GM23338 (cell line): Measurements from ENCODE around the gene MARCHF3. TPM values are rescaled to one million over a fixed set of nuclear protein-coding genes. Genes with fewer than 3 reads are reported as not detected.

ENCODE experiments used
- ATAC-seq: fragments of 200-7000 bp; cut with Tn5 transposase; 3 replicates; pipeline ENCODE4 v1.9.1; 2020
- DNase-seq: peaks from one replicate; pipeline ENCODE4 v3.0.0-alpha.2; 2015; ENCODE audit warnings: low spot score
- H2AFZ ChIP-seq: fragments of 200-600 bp; sonication (generic); 2 replicates; pipeline ENCODE4 v1.8.0; 2016; ENCODE audit warnings: antibody characterized with exemption, mild to moderate bottlenecking, moderate library complexity
- H3F3A ChIP-seq: fragments of 200-600 bp; sonication (generic); replicated peaks from 2 replicates; pipeline ENCODE4 v1.8.0; 2017; ENCODE audit warnings: antibody characterized with exemption, mixed run types, low read depth
- H3K27ac ChIP-seq: fragments of 200-600 bp; sonication (generic); 2 replicates; pipeline ENCODE4 v1.6.1; 2016; ENCODE audit warnings: low read depth
- H3K27me3 ChIP-seq: fragments of 200-600 bp; sonication (generic); 2 replicates; pipeline ENCODE4 v1.8.0; 2016; ENCODE audit warnings: mild to moderate bottlenecking, mixed run types, moderate library complexity; ENCODE audit not compliant: insufficient read depth
- H3K36me3 ChIP-seq: fragments of 200-600 bp; sonication (generic); 2 replicates; pipeline ENCODE4 v1.8.0; 2016; ENCODE audit warnings: mild to moderate bottlenecking; ENCODE audit not compliant: insufficient read depth
- H3K4me1 ChIP-seq: fragments of 200-600 bp; sonication (generic); 2 replicates; pipeline ENCODE4 v1.8.0; 2016; ENCODE audit warnings: mild to moderate bottlenecking, moderate library complexity; ENCODE audit not compliant: insufficient read depth
- H3K4me2 ChIP-seq: fragments of 200-600 bp; sonication (generic); 2 replicates; pipeline ENCODE4 v1.7.1; 2017; ENCODE audit warnings: mixed run types
- H3K4me3 ChIP-seq: fragments of 200-600 bp; sonication (generic); 2 replicates; pipeline ENCODE4 v1.6.1; 2016; ENCODE audit warnings: mixed run types
- H3K79me2 ChIP-seq: fragments of 200-600 bp; sonication (generic); replicated peaks from 2 replicates; pipeline ENCODE4 v1.8.0; 2017; ENCODE audit warnings: mild to moderate bottlenecking; ENCODE audit not compliant: insufficient read depth
- H3K9me2 ChIP-seq: fragments of 200-600 bp; sonication (generic); 2 replicates; pipeline ENCODE4 v1.8.0; 2017; ENCODE audit not compliant: insufficient read depth
- H4K20me1 ChIP-seq: fragments of 200-600 bp; sonication (generic); replicated peaks from 2 replicates; pipeline ENCODE4 v1.8.0; 2017; ENCODE audit warnings: mild to moderate bottlenecking; ENCODE audit not compliant: insufficient read depth
- H3K27ac Mint-ChIP-seq: 2 replicates; pipeline ENCODE4 v1.8.0; 2020; ENCODE audit warnings: inconsistent platforms, mild to moderate bottlenecking, moderate library complexity, mixed read lengths
- H3K27me3 Mint-ChIP-seq: 3 replicates; pipeline ENCODE4 v1.8.0; 2022; ENCODE audit warnings: low read depth, mild to moderate bottlenecking, moderate library complexity, mixed read lengths, inconsistent platforms; ENCODE audit not compliant: insufficient read depth, poor library complexity
- H3K36me3 Mint-ChIP-seq: 3 replicates; pipeline ENCODE4 v1.8.0; 2021; ENCODE audit warnings: low read depth, mild to moderate bottlenecking, inconsistent platforms, moderate library complexity, mixed read lengths
- H3K4me1 Mint-ChIP-seq: 3 replicates; pipeline ENCODE4 v1.8.0; 2020; ENCODE audit warnings: mild to moderate bottlenecking, inconsistent platforms, mixed read lengths
- H3K4me3 Mint-ChIP-seq: 3 replicates; pipeline ENCODE4 v1.8.0; 2021; ENCODE audit warnings: moderate library complexity, mild to moderate bottlenecking, inconsistent platforms, mixed read lengths
- H3K9me3 Mint-ChIP-seq: 3 replicates; pipeline ENCODE4 v1.8.0; 2020; ENCODE audit warnings: moderate library complexity, mild to moderate bottlenecking, inconsistent platforms, mixed read lengths
- EZH2 ChIP-seq: fragments of 200-600 bp; sonication (generic); IDR thresholded peaks from one replicate; pipeline ENCODE4 v1.8.0; 2017; ENCODE audit warnings: antibody characterized with exemption, mild to moderate bottlenecking, low read depth; ENCODE audit not compliant: unreplicated experiment
- EZH2phosphoT487 ChIP-seq: fragments of 200-600 bp; sonication (generic); IDR thresholded peaks from one replicate; pipeline ENCODE4 v1.8.1; 2018; ENCODE audit warnings: antibody characterized with exemption; ENCODE audit not compliant: unreplicated experiment
- POLR2AphosphoS5 ChIP-seq: IDR thresholded peaks from 2 replicates; pipeline ENCODE4 v1.6.1; 2016; ENCODE audit warnings: antibody characterized with exemption, low read depth
- ZNF114 ChIP-seq: fragments of 250-450 bp; sonication (Bioruptor Pico); IDR thresholded peaks from 2 replicates; pipeline ENCODE4 v1.5.0; 2020; ENCODE audit warnings: mild to moderate bottlenecking, moderate library complexity
- ZNF331 ChIP-seq: fragments of 250-450 bp; sonication (Bioruptor Pico); IDR thresholded peaks from 2 replicates; pipeline ENCODE4 v1.5.0; 2020; ENCODE audit warnings: low read depth, mild to moderate bottlenecking, moderate library complexity
- polyA plus RNA-seq: library from polyadenylated mRNA; unstranded; fragments of >200 nt; fragmentation: Nextera tagmentation; extraction: Ambion mirVana; gene quantifications from 2 replicates; pipeline ENCODE4 v1.2.1, GENCODE V29; 2016
- total RNA-seq: library from RNA; depleted of rRNA; stranded (reverse); fragments of >200 nt; shearing (Covaris generic); gene quantifications from 2 replicates; pipeline ENCODE4 v1.2.3, GENCODE V29; 2014
- TF ChIP-seq, protein P1 (sequence below), 2 experiments: fragments of 200-600 bp in 1 of 2; sonication (generic) in 1 of 2; conservative IDR thresholded peaks; 2 replicates each; pipeline versions ENCODE4 v1.5.1 to v1.6.1; 2016 to 2017; ENCODE audit warnings: antibody characterized with exemption in 2 of 2, low read depth in 2 of 2, mild to moderate bottlenecking in 2 of 2, moderate library complexity in 1 of 2
- TF ChIP-seq, protein P2 (sequence below): fragments of 250-450 bp; sonication (Bioruptor Pico); IDR thresholded peaks from 2 replicates; pipeline ENCODE4 v1.5.0; 2020; ENCODE audit warnings: mild to moderate bottlenecking, moderate library complexity

The MARCHF3 gene
- total and polyA plus RNA-seq, 2 experiments from 2014 or later, result 7.0 to 12.7 TPM

DNA sequence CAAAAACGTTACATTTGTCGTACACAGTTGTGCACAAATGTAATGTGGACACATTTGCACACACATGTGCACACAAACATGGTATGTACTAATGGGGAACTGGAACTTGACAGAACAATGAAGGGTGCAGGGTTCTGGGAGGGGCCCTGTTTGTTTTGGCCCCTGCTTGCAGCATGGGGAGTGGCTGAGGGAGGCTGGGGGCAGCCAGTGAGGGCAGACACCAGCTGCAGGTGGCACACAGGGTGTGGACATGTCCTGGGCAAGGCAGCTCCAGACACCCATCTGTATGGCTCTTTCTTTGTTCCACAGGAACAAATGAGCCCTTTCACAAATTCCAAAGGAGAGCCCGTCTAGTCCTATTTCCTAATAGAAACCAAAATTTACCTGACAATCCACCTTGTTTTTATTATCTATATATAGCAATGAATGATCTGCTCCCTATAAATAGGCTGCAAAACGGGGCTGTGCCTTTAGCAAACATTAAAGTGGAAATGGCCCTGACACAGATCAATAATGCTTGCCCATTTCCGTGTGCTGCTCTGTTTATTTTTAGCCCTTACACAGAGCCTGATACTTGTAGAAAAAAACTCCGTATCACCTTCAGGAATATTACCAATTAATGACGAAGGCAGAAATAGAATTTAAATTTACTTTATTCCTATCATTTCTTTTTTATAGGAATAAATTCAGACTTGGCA is 26.4 kb downstream of the MARCHF3 start:
- no peaks in the 10 kb centered on the region for H3K36me3 ChIP-seq
- H3F3A ChIP-seq, result no peaks in the 10 kb centered on the region
- H3K4me2 ChIP-seq, result no peak overlapping the region
- TF ChIP-seq EZH2phosphoT487 (no peak), ZNF114 (no peak), EZH2 (no peak), ZNF331 (CRISPR knock-in tag) (no peak), POLR2AphosphoS5 (no peak)
- TF ChIP-seq, protein P1, sequence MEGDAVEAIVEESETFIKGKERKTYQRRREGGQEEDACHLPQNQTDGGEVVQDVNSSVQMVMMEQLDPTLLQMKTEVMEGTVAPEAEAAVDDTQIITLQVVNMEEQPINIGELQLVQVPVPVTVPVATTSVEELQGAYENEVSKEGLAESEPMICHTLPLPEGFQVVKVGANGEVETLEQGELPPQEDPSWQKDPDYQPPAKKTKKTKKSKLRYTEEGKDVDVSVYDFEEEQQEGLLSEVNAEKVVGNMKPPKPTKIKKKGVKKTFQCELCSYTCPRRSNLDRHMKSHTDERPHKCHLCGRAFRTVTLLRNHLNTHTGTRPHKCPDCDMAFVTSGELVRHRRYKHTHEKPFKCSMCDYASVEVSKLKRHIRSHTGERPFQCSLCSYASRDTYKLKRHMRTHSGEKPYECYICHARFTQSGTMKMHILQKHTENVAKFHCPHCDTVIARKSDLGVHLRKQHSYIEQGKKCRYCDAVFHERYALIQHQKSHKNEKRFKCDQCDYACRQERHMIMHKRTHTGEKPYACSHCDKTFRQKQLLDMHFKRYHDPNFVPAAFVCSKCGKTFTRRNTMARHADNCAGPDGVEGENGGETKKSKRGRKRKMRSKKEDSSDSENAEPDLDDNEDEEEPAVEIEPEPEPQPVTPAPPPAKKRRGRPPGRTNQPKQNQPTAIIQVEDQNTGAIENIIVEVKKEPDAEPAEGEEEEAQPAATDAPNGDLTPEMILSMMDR (conservative IDR thresholded peaks at IDR 0.05; ENCODE audit: low read depth in 2 of 2), result no peak
- TF ChIP-seq, protein P2, sequence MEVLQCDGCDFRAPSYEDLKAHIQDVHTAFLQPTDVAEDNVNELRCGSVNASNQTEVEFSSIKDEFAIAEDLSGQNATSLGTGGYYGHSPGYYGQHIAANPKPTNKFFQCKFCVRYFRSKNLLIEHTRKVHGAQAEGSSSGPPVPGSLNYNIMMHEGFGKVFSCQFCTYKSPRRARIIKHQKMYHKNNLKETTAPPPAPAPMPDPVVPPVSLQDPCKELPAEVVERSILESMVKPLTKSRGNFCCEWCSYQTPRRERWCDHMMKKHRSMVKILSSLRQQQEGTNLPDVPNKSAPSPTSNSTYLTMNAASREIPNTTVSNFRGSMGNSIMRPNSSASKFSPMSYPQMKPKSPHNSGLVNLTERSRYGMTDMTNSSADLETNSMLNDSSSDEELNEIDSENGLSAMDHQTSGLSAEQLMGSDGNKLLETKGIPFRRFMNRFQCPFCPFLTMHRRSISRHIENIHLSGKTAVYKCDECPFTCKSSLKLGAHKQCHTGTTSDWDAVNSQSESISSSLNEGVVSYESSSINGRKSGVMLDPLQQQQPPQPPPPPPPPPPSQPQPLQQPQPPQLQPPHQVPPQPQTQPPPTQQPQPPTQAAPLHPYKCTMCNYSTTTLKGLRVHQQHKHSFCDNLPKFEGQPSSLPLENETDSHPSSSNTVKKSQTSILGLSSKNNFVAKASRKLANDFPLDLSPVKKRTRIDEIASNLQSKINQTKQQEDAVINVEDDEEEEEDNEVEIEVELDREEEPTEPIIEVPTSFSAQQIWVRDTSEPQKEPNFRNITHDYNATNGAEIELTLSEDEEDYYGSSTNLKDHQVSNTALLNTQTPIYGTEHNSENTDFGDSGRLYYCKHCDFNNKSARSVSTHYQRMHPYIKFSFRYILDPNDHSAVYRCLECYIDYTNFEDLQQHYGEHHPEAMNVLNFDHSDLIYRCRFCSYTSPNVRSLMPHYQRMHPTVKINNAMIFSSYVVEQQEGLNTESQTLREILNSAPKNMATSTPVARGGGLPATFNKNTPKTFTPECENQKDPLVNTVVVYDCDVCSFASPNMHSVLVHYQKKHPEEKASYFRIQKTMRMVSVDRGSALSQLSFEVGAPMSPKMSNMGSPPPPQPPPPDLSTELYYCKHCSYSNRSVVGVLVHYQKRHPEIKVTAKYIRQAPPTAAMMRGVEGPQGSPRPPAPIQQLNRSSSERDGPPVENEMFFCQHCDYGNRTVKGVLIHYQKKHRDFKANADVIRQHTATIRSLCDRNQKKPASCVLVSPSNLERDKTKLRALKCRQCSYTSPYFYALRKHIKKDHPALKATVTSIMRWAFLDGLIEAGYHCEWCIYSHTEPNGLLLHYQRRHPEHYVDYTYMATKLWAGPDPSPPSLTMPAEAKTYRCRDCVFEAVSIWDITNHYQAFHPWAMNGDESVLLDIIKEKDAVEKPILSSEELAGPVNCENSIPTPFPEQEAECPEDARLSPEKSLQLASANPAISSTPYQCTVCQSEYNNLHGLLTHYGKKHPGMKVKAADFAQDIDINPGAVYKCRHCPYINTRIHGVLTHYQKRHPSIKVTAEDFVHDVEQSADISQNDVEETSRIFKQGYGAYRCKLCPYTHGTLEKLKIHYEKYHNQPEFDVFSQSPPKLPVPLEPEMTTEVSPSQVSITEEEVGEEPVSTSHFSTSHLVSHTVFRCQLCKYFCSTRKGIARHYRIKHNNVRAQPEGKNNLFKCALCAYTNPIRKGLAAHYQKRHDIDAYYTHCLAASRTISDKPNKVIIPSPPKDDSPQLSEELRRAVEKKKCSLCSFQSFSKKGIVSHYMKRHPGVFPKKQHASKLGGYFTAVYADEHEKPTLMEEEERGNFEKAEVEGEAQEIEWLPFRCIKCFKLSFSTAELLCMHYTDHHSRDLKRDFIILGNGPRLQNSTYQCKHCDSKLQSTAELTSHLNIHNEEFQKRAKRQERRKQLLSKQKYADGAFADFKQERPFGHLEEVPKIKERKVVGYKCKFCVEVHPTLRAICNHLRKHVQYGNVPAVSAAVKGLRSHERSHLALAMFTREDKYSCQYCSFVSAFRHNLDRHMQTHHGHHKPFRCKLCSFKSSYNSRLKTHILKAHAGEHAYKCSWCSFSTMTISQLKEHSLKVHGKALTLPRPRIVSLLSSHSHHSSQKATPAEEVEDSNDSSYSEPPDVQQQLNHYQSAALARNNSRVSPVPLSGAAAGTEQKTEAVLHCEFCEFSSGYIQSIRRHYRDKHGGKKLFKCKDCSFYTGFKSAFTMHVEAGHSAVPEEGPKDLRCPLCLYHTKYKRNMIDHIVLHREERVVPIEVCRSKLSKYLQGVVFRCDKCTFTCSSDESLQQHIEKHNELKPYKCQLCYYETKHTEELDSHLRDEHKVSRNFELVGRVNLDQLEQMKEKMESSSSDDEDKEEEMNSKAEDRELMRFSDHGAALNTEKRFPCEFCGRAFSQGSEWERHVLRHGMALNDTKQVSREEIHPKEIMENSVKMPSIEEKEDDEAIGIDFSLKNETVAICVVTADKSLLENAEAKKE (CRISPR knock-in tag), result no peak
- ATAC-seq (no peak), DNase-seq (no peak)
- H3K27ac ChIP-seq, result no peak overlapping the region
- H3K9me3 Mint-ChIP-seq, result no peaks in the 10 kb centered on the region
- H3K4me3 Mint-ChIP-seq, result no peak overlapping the region
- H3K27me3 Mint-ChIP-seq, result peaks cover 6% of the 10 kb centered on the region
- H3K36me3 Mint-ChIP-seq, result no peaks in the 10 kb centered on the region; the same call in 2 of the 3 replicates
- 0 out of 2 replicates have a peak, but pooled peaks cover 3% of the 10 kb centered on the region for H4K20me1 ChIP-seq
- H3K9me2 ChIP-seq, result no peaks in the 10 kb centered on the region
- H3K79me2 ChIP-seq, result no peaks in the 10 kb centered on the region
- no peak overlapping the region for H3K4me3 ChIP-seq
- peaks cover 6% of the 10 kb centered on the region; the same call in 2 of the 3 replicates for H3K4me1 Mint-ChIP-seq
- H3K27ac Mint-ChIP-seq, result no peak overlapping the region
- no peaks in the 10 kb centered on the region for H3K27me3 ChIP-seq
- H2AFZ ChIP-seq, result no peak overlapping the region
- no peaks in the 10 kb centered on the region; the same call in 1 of the 2 replicates for H3K4me1 ChIP-seq
